GM12874 (cell line): ENCODE data around the gene DNAH14.

Experiments
- CTCF ChIP-seq: IDR thresholded peaks from 2 replicates; pipeline ENCODE4 v1.5.1; 2011; ENCODE audit warnings: low read depth, mild to moderate bottlenecking, control low read depth, low read length, moderate library complexity; ENCODE audit not compliant: insufficient read depth

Gene DNAH14

GRCh38 chr1:225254676-225255075, 325.2 kb downstream of the DNAH14 start:
- no peak for TF ChIP-seq CTCF

GRCh38 chr1:225257081-225257480, 327.6 kb downstream of the DNAH14 start:
- no peak for TF ChIP-seq CTCF

GRCh38 chr1:225258811-225259210, 329.3 kb downstream of the DNAH14 start:
- no peak for TF ChIP-seq CTCF

GRCh38 chr1:225259542-225259941, 330.1 kb downstream of the DNAH14 start:
- TF ChIP-seq CTCF = no peak

- TF ChIP-seq CTCF = no peak
Observed at GRCh38 chr1:225260319-225260718, 330.8 kb downstream of the DNAH14 start.

- TF ChIP-seq CTCF = no peak
Observed at GRCh38 chr1:225277445-225277844, 348.0 kb downstream of the DNAH14 start.

- TF ChIP-seq CTCF = no peak
Observed at GRCh38 chr1:225280563-225280962, 351.1 kb downstream of the DNAH14 start.

- no peak for TF ChIP-seq CTCF
Observed at GRCh38 chr1:225290244-225290643, 360.8 kb downstream of the DNAH14 start.
